HepG2 (cell line): ENCODE results near the gene ADARB1.

Experiments
- EZH2 ChIP-seq: conservative IDR thresholded peaks from 2 replicates; pipeline ENCODE4 v1.6.1; 2012; ENCODE audit warnings: mild to moderate bottlenecking, low read depth, low read length, moderate library complexity
- POLR2A ChIP-seq, 2 experiments: IDR thresholded peaks; 2 replicates each; pipeline ENCODE4 v1.6.1; 2011; ENCODE audit warnings: low read depth in 2 of 2, low read length in 2 of 2, mild to moderate bottlenecking in 1 of 2, moderate library complexity in 1 of 2; ENCODE audit not compliant: insufficient read depth in 1 of 2
- POLR2AphosphoS5 ChIP-seq: IDR thresholded peaks from 2 replicates; pipeline ENCODE4 v1.6.1; 2012; ENCODE audit warnings: low read depth, low read length
- STAG1 ChIP-seq: sonication (generic); formaldehyde crosslinking; IDR thresholded peaks from 2 replicates; pipeline ENCODE4 v1.4.0; 2020; ENCODE audit warnings: missing genetic modification reagents
- ZNF101 ChIP-seq: sonication (generic); formaldehyde crosslinking; IDR thresholded peaks from 2 replicates; pipeline ENCODE4 v1.4.0; 2020; ENCODE audit warnings: mild to moderate bottlenecking, low read depth, missing genetic modification reagents, borderline replicate concordance
- TF ChIP-seq, protein P1 (sequence below): conservative IDR thresholded peaks from 2 replicates; pipeline ENCODE4 v1.6.1; 2018; ENCODE audit warnings: missing genetic modification reagents

DNA sequence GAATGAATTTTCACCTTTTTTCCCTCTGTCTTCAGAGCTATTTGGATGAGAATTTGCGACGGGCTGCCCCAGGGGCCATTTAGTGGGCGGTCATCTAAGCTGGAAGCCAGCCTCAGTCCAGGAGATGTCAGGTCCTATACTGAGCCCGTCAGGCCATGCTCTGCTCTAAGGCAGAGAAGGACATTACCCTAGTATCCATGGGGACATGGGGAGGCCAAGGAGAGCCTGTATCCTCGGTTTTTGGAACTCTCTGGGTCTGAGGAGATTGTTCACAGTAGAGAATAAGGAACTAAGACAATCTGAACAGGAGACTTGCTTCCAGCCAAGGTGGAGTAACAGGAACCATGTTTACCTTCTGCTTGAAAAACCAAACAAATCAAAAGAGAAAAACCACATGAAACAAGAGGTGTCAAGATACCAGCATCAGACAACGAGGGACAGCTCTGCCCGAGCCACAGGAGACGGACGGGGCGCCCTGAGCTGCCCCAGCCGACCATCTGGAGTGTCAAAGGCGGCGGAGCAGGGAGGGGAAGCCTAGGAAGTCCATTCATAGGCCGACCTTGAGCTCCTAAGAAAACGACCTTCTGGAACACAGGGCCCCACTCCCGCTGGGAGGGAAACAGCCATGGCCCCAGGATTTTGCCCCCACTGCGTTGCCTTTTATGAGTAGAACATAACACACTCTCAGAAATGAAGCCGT is 20.0 kb upstream of the ADARB1 start:
- TF ChIP-seq EZH2 (no peak), STAG1 (no peak), POLR2A (IDR thresholded peaks at IDR 0.05; ENCODE audit: insufficient read depth in 1 of 2, low read depth in 2 of 2, low read length in 2 of 2) (no peak), ZNF101 (CRISPR knock-in tag) (no peak), POLR2AphosphoS5 (no peak)
- TF ChIP-seq, protein P1, sequence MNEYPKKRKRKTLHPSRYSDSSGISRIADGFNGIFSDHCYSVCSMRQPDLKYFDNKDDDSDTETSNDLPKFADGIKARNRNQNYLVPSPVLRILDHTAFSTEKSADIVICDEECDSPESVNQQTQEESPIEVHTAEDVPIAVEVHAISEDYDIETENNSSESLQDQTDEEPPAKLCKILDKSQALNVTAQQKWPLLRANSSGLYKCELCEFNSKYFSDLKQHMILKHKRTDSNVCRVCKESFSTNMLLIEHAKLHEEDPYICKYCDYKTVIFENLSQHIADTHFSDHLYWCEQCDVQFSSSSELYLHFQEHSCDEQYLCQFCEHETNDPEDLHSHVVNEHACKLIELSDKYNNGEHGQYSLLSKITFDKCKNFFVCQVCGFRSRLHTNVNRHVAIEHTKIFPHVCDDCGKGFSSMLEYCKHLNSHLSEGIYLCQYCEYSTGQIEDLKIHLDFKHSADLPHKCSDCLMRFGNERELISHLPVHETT (CRISPR knock-in tag) = no peak
